ENCODE results near the gene ETV6. TPM values are rescaled to one million over a fixed set of nuclear protein-coding genes. Genes with fewer than 3 reads are reported as not detected.

The ETV6 gene
- total and polyA plus RNA-seq, 9 of the 15 experiments (the other 6 are each of a cell fraction or from before 2014, with no cell fraction given): 0.81 to 12.7 (median 4.1) TPM

DNA sequence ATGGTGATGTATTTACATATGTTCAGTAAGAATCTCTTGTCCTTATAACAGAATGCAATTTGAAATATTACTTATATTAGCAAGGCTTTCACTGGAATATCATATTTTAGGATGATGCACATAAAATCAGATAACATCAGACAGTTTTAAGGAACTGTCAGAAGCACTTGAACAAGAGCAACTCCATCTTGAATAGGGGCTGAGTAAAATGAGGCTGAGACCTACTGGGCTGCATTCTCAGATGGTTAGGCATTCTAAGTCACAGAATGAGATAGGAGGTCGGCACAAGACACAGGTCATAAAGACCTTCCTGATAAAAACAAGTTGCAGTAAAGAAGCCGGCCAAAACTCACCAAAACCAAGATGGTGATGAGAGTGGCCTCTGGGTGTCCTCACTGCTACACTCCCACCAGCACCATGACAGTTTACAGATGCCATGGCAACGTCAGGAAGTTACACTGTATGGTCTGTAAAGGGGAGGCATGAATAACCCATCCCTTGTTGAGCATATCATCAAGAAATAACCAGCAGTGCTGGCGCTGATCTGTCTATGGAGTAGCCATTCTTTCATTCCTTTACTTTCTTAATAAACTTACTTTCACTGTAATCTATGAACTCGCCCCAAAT lies 27.6 kb upstream of the ETV6 start (continued):
- TF ChIP-seq ZNF41 (CRISPR knock-in tag; conservative IDR thresholded peaks at IDR 0.05) (peak; percentile 68; the same call in 1 of the 2 replicates), SAP30 (IDR thresholded peaks at IDR 0.05; ENCODE audit: borderline replicate concordance, insufficient read depth, low read depth, low read length, poor library complexity, severe bottlenecking) (no peak), ZNF830 (CRISPR knock-in tag; IDR thresholded peaks at IDR 0.05) (no peak), RAD21 (CRISPR knock-in tag; conservative IDR thresholded peaks at IDR 0.05 in 1 of 2, IDR thresholded peaks at IDR 0.05 in 1 of 2) (peak; percentile 22 to 59; a peak in 2 of 4 replicates), RBM15 (IDR thresholded peaks at IDR 0.05; ENCODE audit: insufficient read depth, low read length) (no peak), ZNF354B (CRISPR knock-in tag; IDR thresholded peaks at IDR 0.05) (no peak), ZNF766 (CRISPR knock-in tag; conservative IDR thresholded peaks at IDR 0.05) (0 out of 2 replicates have a peak, but pooled peaks have one; percentile 46), NONO (IDR thresholded peaks at IDR 0.05; ENCODE audit: low read depth in 2 of 2, low read length in 1 of 2) (no peak), RCOR1 (IDR thresholded peaks at IDR 0.05; ENCODE audit: borderline replicate concordance in 1 of 2, low read depth in 2 of 2, low read length in 2 of 2) (no peak), ADNP (tag; IDR thresholded peaks at IDR 0.05) (no peak), CEBPB (tag; IDR thresholded peaks at IDR 0.05) (no peak), BCL6 (CRISPR knock-in tag; IDR thresholded peaks at IDR 0.05) (0 out of 2 replicates have a peak, but pooled peaks have one; percentile 20), ZNF12 (CRISPR knock-in tag; IDR thresholded peaks at IDR 0.05) (no peak), ZNF212 (CRISPR knock-in tag; IDR thresholded peaks at IDR 0.05) (no peak), PTTG1 (tag; IDR thresholded peaks at IDR 0.05; ENCODE audit: low read depth) (peak; percentile 74), RBFOX2 (IDR thresholded peaks at IDR 0.05; ENCODE audit: low read depth, low read length) (no peak), POLR2B (IDR thresholded peaks at IDR 0.05; ENCODE audit: low read depth, partially characterized antibody) (no peak), ELF2 (CRISPR knock-in tag; IDR thresholded peaks at IDR 0.05) (no peak), SMAD3 (CRISPR knock-in tag; conservative IDR thresholded peaks at IDR 0.05) (0 out of 2 replicates have a peak, but pooled peaks have one; percentile 63)
- TF ChIP-seq, protein P1, sequence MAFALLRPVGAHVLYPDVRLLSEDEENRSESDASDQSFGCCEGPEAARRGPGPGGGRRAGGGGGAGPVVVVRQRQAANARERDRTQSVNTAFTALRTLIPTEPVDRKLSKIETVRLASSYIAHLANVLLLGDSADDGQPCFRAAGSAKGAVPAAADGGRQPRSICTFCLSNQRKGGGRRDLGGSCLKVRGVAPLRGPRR (CRISPR knock-in tag; IDR thresholded peaks at IDR 0.05): no peak
- TF ChIP-seq, protein P2, sequence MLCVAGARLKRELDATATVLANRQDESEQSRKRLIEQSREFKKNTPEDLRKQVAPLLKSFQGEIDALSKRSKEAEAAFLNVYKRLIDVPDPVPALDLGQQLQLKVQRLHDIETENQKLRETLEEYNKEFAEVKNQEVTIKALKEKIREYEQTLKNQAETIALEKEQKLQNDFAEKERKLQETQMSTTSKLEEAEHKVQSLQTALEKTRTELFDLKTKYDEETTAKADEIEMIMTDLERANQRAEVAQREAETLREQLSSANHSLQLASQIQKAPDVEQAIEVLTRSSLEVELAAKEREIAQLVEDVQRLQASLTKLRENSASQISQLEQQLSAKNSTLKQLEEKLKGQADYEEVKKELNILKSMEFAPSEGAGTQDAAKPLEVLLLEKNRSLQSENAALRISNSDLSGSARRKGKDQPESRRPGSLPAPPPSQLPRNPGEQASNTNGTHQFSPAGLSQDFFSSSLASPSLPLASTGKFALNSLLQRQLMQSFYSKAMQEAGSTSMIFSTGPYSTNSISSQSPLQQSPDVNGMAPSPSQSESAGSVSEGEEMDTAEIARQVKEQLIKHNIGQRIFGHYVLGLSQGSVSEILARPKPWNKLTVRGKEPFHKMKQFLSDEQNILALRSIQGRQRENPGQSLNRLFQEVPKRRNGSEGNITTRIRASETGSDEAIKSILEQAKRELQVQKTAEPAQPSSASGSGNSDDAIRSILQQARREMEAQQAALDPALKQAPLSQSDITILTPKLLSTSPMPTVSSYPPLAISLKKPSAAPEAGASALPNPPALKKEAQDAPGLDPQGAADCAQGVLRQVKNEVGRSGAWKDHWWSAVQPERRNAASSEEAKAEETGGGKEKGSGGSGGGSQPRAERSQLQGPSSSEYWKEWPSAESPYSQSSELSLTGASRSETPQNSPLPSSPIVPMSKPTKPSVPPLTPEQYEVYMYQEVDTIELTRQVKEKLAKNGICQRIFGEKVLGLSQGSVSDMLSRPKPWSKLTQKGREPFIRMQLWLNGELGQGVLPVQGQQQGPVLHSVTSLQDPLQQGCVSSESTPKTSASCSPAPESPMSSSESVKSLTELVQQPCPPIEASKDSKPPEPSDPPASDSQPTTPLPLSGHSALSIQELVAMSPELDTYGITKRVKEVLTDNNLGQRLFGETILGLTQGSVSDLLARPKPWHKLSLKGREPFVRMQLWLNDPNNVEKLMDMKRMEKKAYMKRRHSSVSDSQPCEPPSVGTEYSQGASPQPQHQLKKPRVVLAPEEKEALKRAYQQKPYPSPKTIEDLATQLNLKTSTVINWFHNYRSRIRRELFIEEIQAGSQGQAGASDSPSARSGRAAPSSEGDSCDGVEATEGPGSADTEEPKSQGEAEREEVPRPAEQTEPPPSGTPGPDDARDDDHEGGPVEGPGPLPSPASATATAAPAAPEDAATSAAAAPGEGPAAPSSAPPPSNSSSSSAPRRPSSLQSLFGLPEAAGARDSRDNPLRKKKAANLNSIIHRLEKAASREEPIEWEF (CRISPR knock-in tag; IDR thresholded peaks at IDR 0.05): no peak
- TF ChIP-seq, protein P3, sequence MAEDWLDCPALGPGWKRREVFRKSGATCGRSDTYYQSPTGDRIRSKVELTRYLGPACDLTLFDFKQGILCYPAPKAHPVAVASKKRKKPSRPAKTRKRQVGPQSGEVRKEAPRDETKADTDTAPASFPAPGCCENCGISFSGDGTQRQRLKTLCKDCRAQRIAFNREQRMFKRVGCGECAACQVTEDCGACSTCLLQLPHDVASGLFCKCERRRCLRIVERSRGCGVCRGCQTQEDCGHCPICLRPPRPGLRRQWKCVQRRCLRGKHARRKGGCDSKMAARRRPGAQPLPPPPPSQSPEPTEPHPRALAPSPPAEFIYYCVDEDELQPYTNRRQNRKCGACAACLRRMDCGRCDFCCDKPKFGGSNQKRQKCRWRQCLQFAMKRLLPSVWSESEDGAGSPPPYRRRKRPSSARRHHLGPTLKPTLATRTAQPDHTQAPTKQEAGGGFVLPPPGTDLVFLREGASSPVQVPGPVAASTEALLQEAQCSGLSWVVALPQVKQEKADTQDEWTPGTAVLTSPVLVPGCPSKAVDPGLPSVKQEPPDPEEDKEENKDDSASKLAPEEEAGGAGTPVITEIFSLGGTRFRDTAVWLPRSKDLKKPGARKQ (CRISPR knock-in tag; IDR thresholded peaks at IDR 0.05): no peak
